Erythroblast (primary cell): ENCODE data around the gene HOXA3.

Source experiments
- GATA1 ChIP-seq: IDR thresholded peaks from 2 replicates; pipeline ENCODE4 v1.6.1; 2011; ENCODE audit warnings: low read depth, mild to moderate bottlenecking, control low read depth, low read length, moderate library complexity
- POLR2A ChIP-seq: IDR thresholded peaks from 2 replicates; pipeline ENCODE4 v1.6.1; 2011; ENCODE audit warnings: mild to moderate bottlenecking, low read length

GRCh38 chr7:27164367-27165088 is 12.1 kb upstream of the HOXA3 start:
- TF ChIP-seq POLR2A, result no peak
- no peak for TF ChIP-seq GATA1
